Activated CD8-positive, alpha-beta T cell treated with anti-CD3 and anti-CD28 coated beads for 36 hours (primary cell): ENCODE results near the gene ZFAND2B. TPM values are rescaled to one million over a fixed set of nuclear protein-coding genes. Genes with fewer than 3 reads are reported as not detected.

Source experiments
- ATAC-seq: fragments of 200-7000 bp; cut with Tn5 transposase; one replicate; pipeline ENCODE4 v1.10.0; 2021; ENCODE audit warnings: mild to moderate bottlenecking, moderate library complexity
- CTCF ChIA-PET: fragments of 350-600 bp; sonication (Branson Sonifier 250); formaldehyde crosslinking; loops from one replicate; lab custom pipeline; 2021; ENCODE audit warnings: antibody characterized with exemption; lab: Charles Lee
- POLR2A ChIA-PET: fragments of 350-600 bp; sonication (Branson Sonifier 250); formaldehyde crosslinking; loops from one replicate; lab custom pipeline; 2021; ENCODE audit warnings: antibody characterized with exemption; lab: Charles Lee
- DNase-seq: peaks from one replicate; pipeline ENCODE4 v3.0.0-alpha.2; 2020
- H3K27ac Mint-ChIP-seq: one replicate; pipeline ENCODE4 v1.8.0; 2021; ENCODE audit warnings: mild to moderate bottlenecking, mixed read lengths
- H3K27me3 Mint-ChIP-seq: one replicate; pipeline ENCODE4 v1.8.0; 2021; ENCODE audit warnings: mixed read lengths
- H3K36me3 Mint-ChIP-seq: one replicate; pipeline ENCODE4 v1.8.0; 2021; ENCODE audit warnings: low read depth, mixed read lengths
- H3K4me1 Mint-ChIP-seq: one replicate; pipeline ENCODE4 v1.8.0; 2021; ENCODE audit warnings: low read depth, mixed read lengths
- H3K4me3 Mint-ChIP-seq: one replicate; pipeline ENCODE4 v1.8.0; 2021; ENCODE audit warnings: mild to moderate bottlenecking, moderate library complexity, mixed read lengths
- H3K9me3 Mint-ChIP-seq: one replicate; pipeline ENCODE4 v1.8.0; 2021; ENCODE audit warnings: mixed read lengths
- intact Hi-C: fragments of 100-400 bp; cut with micrococcal nuclease; formaldehyde crosslinking; loops from one replicate; pipeline ENCODE4 v1.10.0; 2022
- total RNA-seq, 2 experiments: library from RNA; stranded (reverse); gene quantifications; one replicate each; pipeline ENCODE4 v1.2.3, GENCODE V29; 2021
- TF ChIP-seq, protein P1 (sequence below): fragments of 200-600 bp; IDR thresholded peaks from one replicate; pipeline ENCODE4 v1.8.0; 2022; ENCODE audit warnings: antibody characterized with exemption, mild to moderate bottlenecking

The ZFAND2B gene
- total RNA-seq, 2 experiments from 2014 or later = 31.3 to 33.3 TPM

DNA sequence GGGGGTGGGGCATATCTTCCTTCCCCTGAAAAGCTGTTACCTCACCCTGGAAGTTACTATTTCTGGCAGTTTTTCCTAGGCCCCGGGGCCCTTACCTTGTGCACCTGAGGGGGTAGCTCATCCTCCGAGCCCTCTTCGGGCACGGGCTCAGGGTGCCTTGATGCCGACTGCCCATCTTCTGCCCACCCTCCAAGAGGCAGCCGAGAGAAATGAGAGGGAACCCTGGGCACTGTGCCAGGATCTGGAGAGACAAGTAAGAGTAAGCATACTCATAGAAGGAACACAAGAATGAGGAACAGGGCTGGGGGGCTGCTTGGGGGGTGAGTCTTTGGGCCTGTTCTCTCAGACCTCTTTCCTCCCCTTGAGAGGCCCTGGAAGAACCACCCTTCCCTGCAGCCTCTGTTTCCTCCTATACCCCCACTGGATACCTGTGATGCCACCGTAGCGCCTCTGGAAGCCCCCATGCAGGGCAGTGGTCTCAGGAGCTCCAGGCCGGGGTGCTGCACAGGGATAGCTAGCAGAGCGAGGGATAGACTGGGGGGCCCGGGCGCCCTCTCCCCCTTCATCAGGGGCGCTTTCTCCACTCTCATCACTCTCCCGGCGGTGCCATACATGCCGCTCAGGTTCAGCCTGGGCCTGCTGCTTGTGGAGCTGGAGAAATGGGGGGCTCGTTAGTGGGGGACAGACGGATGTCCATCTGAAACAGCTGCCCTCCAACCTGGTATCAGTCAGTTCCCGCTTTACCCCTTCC is 14.2 kb downstream of the ZFAND2B start:
- Mint-ChIP-seq H3K9me3 (no peaks in the 10 kb centered on the region), H3K4me3 (no peak overlapping the region), H3K27ac (no peak overlapping the region), H3K36me3 (peaks cover 66% of the 10 kb centered on the region), H3K27me3 (no peaks in the 10 kb centered on the region), H3K4me1 (peaks cover 27% of the 10 kb centered on the region)
- ChIA-PET POLR2A (interaction anchor here (0.9 to 4.6 kb wide), 9 partner anchors 8 to 58 kb away, joined by 3 to 60 read pairs (median 5); partner anchors contain the start of genes ANKZF1, ATG9A, DNAJB2 and GLB1L), CTCF (no interaction called here)
- ATAC-seq (no peak), DNase-seq (no peak)
- TF ChIP-seq, protein P1, sequence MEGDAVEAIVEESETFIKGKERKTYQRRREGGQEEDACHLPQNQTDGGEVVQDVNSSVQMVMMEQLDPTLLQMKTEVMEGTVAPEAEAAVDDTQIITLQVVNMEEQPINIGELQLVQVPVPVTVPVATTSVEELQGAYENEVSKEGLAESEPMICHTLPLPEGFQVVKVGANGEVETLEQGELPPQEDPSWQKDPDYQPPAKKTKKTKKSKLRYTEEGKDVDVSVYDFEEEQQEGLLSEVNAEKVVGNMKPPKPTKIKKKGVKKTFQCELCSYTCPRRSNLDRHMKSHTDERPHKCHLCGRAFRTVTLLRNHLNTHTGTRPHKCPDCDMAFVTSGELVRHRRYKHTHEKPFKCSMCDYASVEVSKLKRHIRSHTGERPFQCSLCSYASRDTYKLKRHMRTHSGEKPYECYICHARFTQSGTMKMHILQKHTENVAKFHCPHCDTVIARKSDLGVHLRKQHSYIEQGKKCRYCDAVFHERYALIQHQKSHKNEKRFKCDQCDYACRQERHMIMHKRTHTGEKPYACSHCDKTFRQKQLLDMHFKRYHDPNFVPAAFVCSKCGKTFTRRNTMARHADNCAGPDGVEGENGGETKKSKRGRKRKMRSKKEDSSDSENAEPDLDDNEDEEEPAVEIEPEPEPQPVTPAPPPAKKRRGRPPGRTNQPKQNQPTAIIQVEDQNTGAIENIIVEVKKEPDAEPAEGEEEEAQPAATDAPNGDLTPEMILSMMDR = no peak
- intact Hi-C loops = no loop called here

DNA sequence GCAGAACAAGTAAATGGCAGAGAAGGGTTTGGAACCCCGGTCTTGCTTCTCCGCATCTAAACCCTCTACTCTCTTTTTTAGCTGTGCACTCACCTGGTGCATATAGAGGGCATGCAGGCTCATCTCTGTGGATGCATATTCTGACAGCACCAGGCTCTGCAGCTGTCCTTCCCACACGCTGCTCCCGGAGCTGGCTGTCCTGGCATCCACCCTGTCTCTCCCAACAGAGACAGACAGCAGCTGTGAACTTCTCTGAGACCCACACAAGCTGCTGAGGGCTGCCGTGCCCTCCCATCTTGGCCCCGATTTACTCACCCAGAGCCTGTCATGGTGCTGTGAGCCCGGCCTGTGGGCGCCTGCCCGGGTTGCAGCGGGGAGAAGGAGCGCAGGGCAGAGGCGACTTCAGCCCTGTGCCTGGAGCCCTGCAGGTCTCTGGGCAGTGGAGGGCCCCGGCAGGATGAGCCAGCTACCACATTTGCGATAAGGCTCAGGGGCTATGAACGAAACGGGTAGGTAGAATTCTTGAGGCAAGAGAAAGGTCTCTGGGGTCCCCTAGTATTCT is 15.5 kb downstream of the ZFAND2B start:
- TF ChIP-seq, protein P1 = no peak
- Mint-ChIP-seq H3K27ac (no peak overlapping the region), H3K27me3 (no peaks in the 10 kb centered on the region), H3K4me3 (no peak overlapping the region), H3K36me3 (peaks cover 66% of the 10 kb centered on the region), H3K9me3 (no peaks in the 10 kb centered on the region), H3K4me1 (peaks cover 24% of the 10 kb centered on the region)
- ATAC-seq (no peak), DNase-seq (no peak)
- ChIA-PET POLR2A (interaction anchor here (0.6 to 4.6 kb wide), 6 partner anchors 10 to 158 kb away, joined by 3 to 25 read pairs (median 3); partner anchors contain the start of genes GLB1L, STK16, TUBA4A and TUBA4B), CTCF (no interaction called here)
- intact Hi-C loops = no loop called here

DNA sequence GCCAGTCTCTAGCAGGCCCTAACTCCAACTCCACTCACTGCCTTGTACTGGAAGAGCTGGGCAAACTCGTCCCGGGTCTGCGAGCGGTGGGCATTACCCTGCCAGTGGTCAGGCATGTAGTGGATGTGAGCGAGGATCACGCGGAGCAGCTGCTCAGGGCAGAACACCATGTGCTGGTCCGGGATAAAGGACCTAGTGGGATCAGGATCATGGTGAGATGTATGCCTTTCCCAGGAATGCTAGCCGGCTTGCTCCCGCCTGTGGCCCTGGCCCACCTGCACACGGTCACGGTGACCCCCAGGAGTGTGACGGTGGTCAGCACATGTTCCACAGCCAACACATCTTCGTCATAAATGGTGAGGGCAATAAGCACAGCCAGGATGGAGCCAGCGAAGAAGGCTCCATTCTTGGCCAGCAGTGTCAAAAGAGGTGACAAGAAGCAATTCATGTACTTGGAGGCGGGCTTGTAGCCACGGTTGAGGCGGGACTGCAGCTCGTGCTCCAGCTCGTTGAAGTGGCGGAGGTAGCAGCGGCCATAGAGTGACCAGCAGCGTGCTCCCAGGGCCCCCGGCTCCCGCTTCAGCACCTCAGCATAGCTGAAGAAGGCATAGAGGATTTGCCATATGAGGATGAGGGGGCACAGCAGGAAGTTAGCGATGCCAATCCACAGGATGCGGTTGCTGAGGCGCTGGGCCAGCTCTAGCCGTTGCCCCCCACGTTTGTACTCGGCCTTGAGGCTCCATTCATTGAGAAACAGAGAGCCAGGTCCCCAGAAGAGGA is 17.4 kb downstream of the ZFAND2B start:
- Mint-ChIP-seq H3K27ac (no peak overlapping the region), H3K4me1 (peaks cover 29% of the 10 kb centered on the region), H3K4me3 (no peak overlapping the region), H3K9me3 (no peaks in the 10 kb centered on the region), H3K36me3 (peaks cover 66% of the 10 kb centered on the region), H3K27me3 (no peaks in the 10 kb centered on the region)
- ChIA-PET POLR2A (interaction anchor here (0.7 to 1.4 kb wide), 5 partner anchors 13 to 1157 kb away, joined by 3 to 4 read pairs (median 3); partner anchors contain the start of genes CNPPD1 and TUBA4A), CTCF (interaction anchor here (0.7 to 1.0 kb wide), 2 partner anchors 13 to 71 kb away, joined by 3 to 4 read pairs; no protein-coding TSS in a partner anchor)
- no peak for ATAC-seq
- DNase-seq = no peak
- intact Hi-C loops = no loop called here
- TF ChIP-seq, protein P1 = no peak

DNA sequence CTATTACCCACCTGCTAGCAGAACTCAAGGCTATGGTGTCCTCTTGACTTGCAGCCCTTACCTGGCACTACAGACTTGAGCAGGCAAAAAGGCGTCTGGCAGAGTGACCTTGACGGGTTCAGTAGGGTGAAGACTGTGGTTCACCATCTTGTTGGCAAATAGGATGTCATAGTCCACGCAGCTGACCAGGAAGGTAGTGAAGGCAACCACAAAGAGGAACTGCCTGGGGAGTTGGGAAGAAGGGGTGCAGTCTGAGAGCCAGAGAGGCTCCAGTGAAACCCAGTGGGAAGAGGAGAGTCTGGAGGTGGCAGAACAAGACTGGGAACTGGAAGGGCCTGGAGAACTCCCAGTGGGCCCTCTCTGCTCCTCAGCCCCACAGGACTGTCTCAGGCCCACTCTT is 18.8 kb downstream of the ZFAND2B start:
- Mint-ChIP-seq H3K27ac (no peak overlapping the region), H3K36me3 (peaks cover 61% of the 10 kb centered on the region), H3K4me1 (peaks cover 20% of the 10 kb centered on the region), H3K9me3 (no peaks in the 10 kb centered on the region), H3K4me3 (no peak overlapping the region), H3K27me3 (no peaks in the 10 kb centered on the region)
- intact Hi-C loops = loop anchor here (5.0 kb wide), 1 partner anchor 72 kb away; no protein-coding TSS in a partner anchor
- ChIA-PET POLR2A (interaction anchor here (1.3 to 9.9 kb wide), 2 partner anchors 21 to 29 kb away, joined by 4 to 239 read pairs; partner anchors contain the start of genes GLB1L, STK16, TUBA4A and TUBA4B), CTCF (no interaction called here)
- DNase-seq (no peak), ATAC-seq (no peak)
- TF ChIP-seq, protein P1 = no peak
